ENCODE measurements around the gene FIGNL2.

FIGNL2 gene

DNA sequence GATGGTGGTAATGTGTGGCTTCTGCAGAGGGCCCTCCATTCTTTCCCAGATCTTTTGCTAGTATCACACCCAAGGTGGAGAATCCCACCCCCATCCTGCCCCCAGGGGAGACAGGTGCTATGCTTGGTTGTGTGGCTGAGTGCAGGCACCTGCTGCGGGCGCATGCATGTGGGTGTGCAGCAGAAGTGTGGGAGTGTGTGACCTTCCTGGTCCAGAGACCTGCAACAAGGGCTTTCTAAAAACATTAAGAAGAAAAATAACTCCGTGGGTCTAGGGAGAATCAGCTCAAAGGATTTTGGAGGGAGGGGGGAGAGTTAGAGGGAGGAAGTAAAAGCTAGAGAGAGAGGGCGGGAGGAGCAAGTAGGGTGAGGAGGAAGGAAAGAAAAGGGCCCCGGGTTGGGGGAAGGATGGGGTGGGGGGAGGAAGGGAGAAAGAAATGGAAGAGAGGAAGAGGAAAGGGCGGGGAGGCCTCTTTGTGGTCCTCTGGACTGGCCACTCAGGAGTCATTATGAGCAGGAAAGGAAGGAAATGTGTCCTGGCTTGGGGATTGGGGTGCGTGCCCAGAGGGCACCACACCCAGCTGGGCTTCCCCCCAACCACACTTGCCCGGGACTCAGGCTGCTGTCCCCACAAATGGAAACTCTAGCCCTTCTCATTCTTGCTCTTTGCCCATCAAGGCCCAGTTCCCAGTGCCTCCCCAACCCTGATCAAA lies 3.1 kb upstream of the FIGNL2 start:
- no peak for DNase-seq (ENCODE audit: low spot score)
- TF ChIP-seq, protein P1, sequence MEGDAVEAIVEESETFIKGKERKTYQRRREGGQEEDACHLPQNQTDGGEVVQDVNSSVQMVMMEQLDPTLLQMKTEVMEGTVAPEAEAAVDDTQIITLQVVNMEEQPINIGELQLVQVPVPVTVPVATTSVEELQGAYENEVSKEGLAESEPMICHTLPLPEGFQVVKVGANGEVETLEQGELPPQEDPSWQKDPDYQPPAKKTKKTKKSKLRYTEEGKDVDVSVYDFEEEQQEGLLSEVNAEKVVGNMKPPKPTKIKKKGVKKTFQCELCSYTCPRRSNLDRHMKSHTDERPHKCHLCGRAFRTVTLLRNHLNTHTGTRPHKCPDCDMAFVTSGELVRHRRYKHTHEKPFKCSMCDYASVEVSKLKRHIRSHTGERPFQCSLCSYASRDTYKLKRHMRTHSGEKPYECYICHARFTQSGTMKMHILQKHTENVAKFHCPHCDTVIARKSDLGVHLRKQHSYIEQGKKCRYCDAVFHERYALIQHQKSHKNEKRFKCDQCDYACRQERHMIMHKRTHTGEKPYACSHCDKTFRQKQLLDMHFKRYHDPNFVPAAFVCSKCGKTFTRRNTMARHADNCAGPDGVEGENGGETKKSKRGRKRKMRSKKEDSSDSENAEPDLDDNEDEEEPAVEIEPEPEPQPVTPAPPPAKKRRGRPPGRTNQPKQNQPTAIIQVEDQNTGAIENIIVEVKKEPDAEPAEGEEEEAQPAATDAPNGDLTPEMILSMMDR (IDR thresholded peaks at IDR 0.05; ENCODE audit: extremely low read depth, missing control alignments), result no peak

DNA sequence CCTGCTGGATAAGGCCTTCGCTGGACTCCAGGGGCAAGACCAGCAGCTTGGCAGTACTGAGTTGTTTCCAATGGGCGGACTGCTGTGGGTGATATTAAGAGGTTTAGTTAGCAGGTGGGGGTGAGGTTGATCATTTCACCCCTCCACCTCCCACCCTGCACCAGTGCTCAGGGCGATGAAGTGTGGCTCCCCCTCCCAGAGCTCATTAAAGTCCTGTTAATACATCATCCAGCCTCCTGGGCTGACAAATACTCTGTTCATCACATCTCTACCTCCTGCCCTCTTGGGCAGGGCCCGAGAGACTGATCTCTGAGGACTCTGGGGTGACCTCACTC lies 2.4 kb upstream of the FIGNL2 start:
- no peak for DNase-seq (ENCODE audit: low spot score)
- TF ChIP-seq, protein P1 (IDR thresholded peaks at IDR 0.05; ENCODE audit: extremely low read depth, missing control alignments), result no peak

DNA sequence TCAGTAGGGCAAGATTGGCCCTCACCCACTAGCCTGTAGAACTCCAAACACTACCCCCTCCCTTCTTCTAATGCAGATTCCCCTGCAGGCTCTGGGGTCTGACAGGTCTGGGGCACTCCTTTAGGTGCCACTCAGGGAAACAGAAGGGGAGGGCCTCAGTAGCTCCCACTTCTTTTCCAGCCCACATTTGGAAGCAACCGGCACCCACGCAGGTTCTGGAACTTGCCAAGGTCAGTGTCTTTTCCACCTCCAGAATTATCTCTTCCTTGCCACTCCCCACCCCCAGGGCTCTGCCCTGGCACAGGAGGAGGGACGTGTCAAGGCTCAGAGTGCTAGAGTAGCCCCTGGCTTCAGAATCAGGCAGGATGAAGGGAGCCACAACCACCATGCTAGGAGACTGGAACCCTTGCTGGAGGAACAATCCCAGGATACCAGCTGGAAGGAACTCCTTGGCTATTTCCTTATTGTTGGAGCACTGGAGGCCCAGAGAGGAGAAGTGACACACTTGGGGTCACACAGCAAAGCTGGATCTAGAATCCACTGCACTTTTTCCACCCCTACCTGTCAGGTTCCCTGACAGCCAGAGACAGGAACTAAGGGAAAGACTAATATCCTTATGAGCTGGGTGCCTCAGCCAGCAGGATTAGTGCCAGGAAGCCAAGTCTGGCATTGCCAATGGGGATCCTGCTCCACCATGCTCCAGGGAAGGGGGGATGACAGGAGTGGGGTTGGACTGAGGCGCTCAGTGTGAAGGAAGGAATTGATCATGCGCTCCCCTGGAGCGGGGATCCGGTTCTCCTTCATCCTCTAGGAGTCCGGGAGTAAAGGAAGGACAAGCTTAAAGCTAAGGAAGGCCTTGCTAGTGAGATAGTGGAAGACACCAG lies 1.8 kb upstream of the FIGNL2 start:
- TF ChIP-seq, protein P1 (IDR thresholded peaks at IDR 0.05; ENCODE audit: extremely low read depth, missing control alignments), result no peak
- DNase-seq (ENCODE audit: low spot score), result no peak

DNA sequence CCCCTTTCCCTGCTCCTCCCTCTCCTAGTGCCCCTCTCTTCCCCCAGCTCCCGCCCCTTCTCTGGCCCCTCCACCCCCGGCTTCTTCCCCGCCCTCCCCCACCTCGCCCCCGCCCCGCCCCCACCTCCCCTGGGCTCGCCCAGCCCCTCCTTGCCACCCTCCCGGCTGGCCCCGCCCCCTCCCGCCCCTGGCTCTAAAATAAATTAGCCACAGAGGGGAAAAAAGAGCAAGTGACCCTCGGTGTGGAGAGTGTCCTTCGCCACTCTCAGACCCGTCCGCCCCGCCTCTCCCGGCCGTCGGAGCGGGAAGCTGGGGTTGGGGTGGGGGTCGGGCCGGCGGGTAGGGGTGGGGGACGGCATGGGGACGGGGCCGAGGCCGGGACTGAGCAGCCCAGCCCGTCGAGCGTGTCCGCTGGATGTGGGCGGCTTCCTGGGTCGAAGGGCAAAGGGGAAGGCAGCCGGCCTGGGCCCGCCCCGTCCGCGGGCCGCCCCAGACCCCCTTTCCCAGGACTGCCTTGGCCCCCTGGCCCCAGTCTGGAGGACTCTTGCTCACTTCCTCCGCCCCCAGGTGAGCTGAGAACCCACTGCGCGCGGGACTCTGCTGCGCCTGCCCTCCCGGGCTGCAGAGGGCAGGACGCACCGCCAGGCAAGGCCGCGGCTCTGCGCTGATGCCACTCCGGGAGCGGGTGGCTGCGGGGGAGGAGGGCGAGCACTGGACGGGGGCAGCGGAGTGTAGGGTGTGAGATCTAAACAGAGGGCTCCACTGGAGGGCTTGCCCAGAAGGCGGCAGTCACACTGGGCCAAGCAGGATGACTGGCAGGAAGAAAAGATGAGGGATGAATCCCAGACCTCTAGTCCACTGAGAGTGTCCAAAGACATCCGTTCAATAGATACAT lies 570 bp upstream of the FIGNL2 start:
- TF ChIP-seq, protein P1 (IDR thresholded peaks at IDR 0.05; ENCODE audit: extremely low read depth, missing control alignments), result no peak
- no peak for DNase-seq (ENCODE audit: low spot score)

DNA sequence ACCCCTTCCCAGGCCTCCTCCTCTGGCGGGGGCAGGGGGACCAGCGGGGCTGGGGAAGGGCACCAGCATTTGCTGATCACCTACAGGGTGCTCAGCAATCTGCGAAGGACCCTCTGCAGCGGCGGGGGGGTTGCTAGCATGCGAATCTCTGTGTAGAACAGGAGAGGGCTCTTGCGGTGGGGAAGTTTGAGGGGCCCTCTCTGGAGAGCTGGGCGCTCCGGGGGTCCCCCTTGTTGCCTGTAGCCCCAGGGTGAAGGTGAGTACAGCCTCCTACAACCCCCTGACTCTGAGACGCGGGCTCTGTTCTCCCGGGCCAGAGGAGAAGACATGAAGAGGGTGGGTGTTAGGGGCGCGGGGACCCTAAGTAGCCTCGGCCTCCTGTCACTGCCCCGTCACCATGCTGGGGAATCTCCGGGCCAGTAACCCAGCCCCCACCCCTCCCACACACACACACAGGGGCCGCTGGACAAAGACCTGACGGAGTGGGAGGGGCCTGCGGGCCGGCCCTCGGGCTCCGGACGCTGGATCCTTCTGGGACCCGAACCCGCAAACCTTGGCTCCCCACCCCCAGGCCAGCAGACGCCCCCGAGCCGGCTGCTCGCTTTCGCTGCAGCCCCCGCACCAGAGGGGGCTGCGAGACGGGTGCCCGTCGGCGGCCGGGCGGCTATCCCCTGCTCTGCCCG lies 734 bp downstream of the FIGNL2 start:
- peak; percentile 62 for DNase-seq (ENCODE audit: low spot score)

DNA sequence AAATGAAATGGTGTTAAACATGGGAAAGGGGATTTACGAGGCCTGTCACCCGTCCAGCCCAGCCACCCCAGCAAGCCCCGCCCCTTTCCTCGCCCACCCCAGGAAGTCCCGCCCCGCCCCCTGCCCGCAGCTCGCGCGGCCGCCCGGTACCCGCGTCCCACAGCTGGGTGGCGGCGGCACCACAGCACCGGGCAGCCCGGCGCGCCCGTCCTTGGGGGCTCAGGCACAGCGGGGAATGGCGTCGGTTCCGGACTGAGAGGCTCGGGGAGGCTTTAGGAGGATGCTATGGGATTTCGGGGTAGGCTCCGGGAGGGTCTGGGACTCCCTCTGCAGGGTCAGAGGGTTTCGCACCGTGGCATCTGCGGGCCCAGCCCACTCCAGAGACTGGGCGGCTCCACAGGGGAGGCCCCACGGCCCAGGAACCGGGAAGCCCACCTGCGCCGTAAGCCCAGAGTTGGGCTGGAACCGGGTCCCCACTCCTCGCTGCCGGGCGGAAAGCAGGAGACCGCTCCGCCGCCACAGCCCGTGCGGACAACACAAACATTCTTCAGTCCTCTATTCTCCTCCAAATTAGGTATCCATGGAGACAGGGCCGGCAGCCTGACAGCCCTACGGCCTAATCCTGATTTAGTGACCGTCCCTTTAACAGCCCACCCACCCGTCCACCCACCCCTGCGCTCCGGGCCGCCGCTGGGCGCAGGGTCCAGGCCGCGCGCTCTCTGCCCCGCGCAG lies 1.4 kb downstream of the FIGNL2 start:
- peak; percentile 63 for DNase-seq (ENCODE audit: low spot score)
- TF ChIP-seq, protein P1 (IDR thresholded peaks at IDR 0.05; ENCODE audit: extremely low read depth, missing control alignments), result no peak

More for the DNA sequence above, 734 bp downstream of the FIGNL2 start:
- TF ChIP-seq, protein P1 (IDR thresholded peaks at IDR 0.05; ENCODE audit: extremely low read depth, missing control alignments), result no peak

Measured in GM20000 (cell line).